B cell (primary cell): ENCODE results near the gene MOV10L1. TPM values are rescaled to one million over a fixed set of nuclear protein-coding genes. Genes with fewer than 3 reads are reported as not detected.

Experiments used
- ATAC-seq: fragments of 200-7000 bp; cut with Tn5 transposase; one replicate; pipeline ENCODE4 v1.10.0; 2021; ENCODE audit warnings: low read depth, mild to moderate bottlenecking, moderate number of reproducible peaks, moderate library complexity
- CTCF ChIA-PET: fragments of 350-600 bp; sonication (Branson Sonifier 250); formaldehyde crosslinking; loops from one replicate; lab custom pipeline; 2021; ENCODE audit warnings: antibody characterized with exemption, inconsistent platforms; lab: Charles Lee
- POLR2A ChIA-PET: fragments of 350-600 bp; sonication (Branson Sonifier 250); formaldehyde crosslinking; loops from one replicate; lab custom pipeline; 2021; ENCODE audit warnings: antibody characterized with exemption; lab: Charles Lee
- DNase-seq: peaks from one replicate; pipeline ENCODE4 v3.0.0; 2013
- H2AFZ ChIP-seq: 2 replicates; pipeline ENCODE4 v1.6.1; 2012; ENCODE audit warnings: mild to moderate bottlenecking, low read depth, low read length; ENCODE audit not compliant: insufficient read depth, poor library complexity, severe bottlenecking
- H3K27ac ChIP-seq, 2 donors: 1 replicate in 1 of 2; 2 replicates in 1 of 2; pipeline ENCODE4 v1.5.1; 2012 to 2013; ENCODE audit warnings: low read length in 2 of 2, mild to moderate bottlenecking in 2 of 2, moderate library complexity in 1 of 2
- H3K27me3 ChIP-seq, 4 experiments: fragments of 200-600 bp in 1 of 4; sonication (generic) in 1 of 4; replicated peaks in 1 of 4; 1 replicate in 2 of 4; 2 replicates in 2 of 4; pipeline versions ENCODE4 v1.6.1 to v1.7.0; 2013 to 2016; ENCODE audit warnings: low read length in 3 of 4, mild to moderate bottlenecking in 2 of 4, mixed read lengths in 1 of 4, moderate library complexity in 1 of 4; ENCODE audit not compliant: insufficient read depth in 4 of 4, control insufficient read depth in 3 of 4; ENCODE audit errors: control extremely low read depth in 1 of 4
- H3K36me3 ChIP-seq, 2 experiments: replicated peaks in 1 of 2; 1 replicate in 1 of 2; 2 replicates in 1 of 2; pipeline versions ENCODE4 v1.6.1 to v1.7.1; 2013; ENCODE audit warnings: low read length in 1 of 2; ENCODE audit not compliant: insufficient read depth in 2 of 2, control insufficient read depth in 1 of 2; ENCODE audit errors: control extremely low read depth in 1 of 2, extremely low read depth in 1 of 2
- H3K4me1 ChIP-seq, 2 donors: fragments of 200-600 bp in 1 of 2; sonication (generic) in 1 of 2; 1 replicate in 1 of 2; 2 replicates in 1 of 2; pipeline versions ENCODE4 v1.5.1 to v1.6.1; 2013 to 2017; ENCODE audit warnings: low read length in 2 of 2; ENCODE audit not compliant: control insufficient read depth in 2 of 2, insufficient read depth in 2 of 2
- H3K4me2 ChIP-seq: replicated peaks from 2 replicates; pipeline ENCODE3; 2012; ENCODE audit warnings: mild to moderate bottlenecking, low read depth, low read length; ENCODE audit not compliant: poor library complexity, severe bottlenecking
- H3K4me3 ChIP-seq, 5 experiments: fragments of 200-600 bp in 1 of 5; sonication (generic) in 1 of 5; 1 replicate in 3 of 5; 2 replicates in 2 of 5; pipeline versions ENCODE4 v1.5.1 to v1.7.0; 2011 to 2016; ENCODE audit warnings: low read length in 4 of 5, mild to moderate bottlenecking in 4 of 5, low read depth in 2 of 5, control low read depth in 1 of 5, moderate library complexity in 1 of 5; ENCODE audit not compliant: insufficient read depth in 1 of 5; ENCODE audit errors: control extremely low read depth in 1 of 5, extremely low read depth in 1 of 5
- H3K79me2 ChIP-seq: fragments of 200-600 bp; sonication (generic); one replicate; pipeline ENCODE4 v1.6.0; 2016; ENCODE audit warnings: low read length; ENCODE audit not compliant: control insufficient read depth, insufficient read depth
- H3K9ac ChIP-seq: fragments of 200-600 bp; sonication (generic); 2 replicates; pipeline ENCODE4 v1.6.1; 2017; ENCODE audit warnings: mild to moderate bottlenecking, low read length, moderate library complexity
- H3K9me3 ChIP-seq, 3 donors: one replicate each; pipeline versions ENCODE4 v1.6.1 to v1.7.1; 2013; ENCODE audit warnings: low read length in 2 of 3; ENCODE audit not compliant: control insufficient read depth in 2 of 3, insufficient read depth in 1 of 3; ENCODE audit errors: control extremely low read depth in 1 of 3
- H4K20me1 ChIP-seq: 2 replicates; pipeline ENCODE4 v1.6.0; 2012; ENCODE audit warnings: mild to moderate bottlenecking, low read length; ENCODE audit not compliant: insufficient read depth, control insufficient read depth, poor library complexity, severe bottlenecking
- H3K27ac Mint-ChIP-seq: one replicate; pipeline ENCODE4 v1.8.0; 2021; ENCODE audit warnings: mixed read lengths
- H3K27me3 Mint-ChIP-seq: one replicate; pipeline ENCODE4 v1.8.0; 2021; ENCODE audit warnings: mixed read lengths
- H3K4me1 Mint-ChIP-seq: one replicate; pipeline ENCODE4 v1.8.0; 2021; ENCODE audit warnings: mixed read lengths
- H3K4me3 Mint-ChIP-seq: one replicate; pipeline ENCODE4 v1.8.0; 2021; ENCODE audit warnings: mixed read lengths
- H3K9me3 Mint-ChIP-seq: one replicate; pipeline ENCODE4 v1.8.0; 2022; ENCODE audit warnings: mixed read lengths; ENCODE audit not compliant: insufficient read depth
- EZH2 ChIP-seq: IDR thresholded peaks from 2 replicates; pipeline ENCODE4 v1.6.1; 2012; ENCODE audit warnings: borderline replicate concordance, low read depth, mild to moderate bottlenecking, moderate library complexity, low read length; ENCODE audit not compliant: insufficient read depth, poor library complexity, severe bottlenecking
- WGBS: methylation state at CpG from one replicate; pipeline ENCODE4 v1.1.5; 2013; ENCODE audit warnings: missing lambda C conversion rate; ENCODE audit not compliant: insufficient coverage; 5-methylcytosine and 5-hydroxymethylcytosine counted together
- intact Hi-C: fragments of 100-400 bp; cut with micrococcal nuclease; formaldehyde crosslinking; loops from one replicate; pipeline ENCODE4 v1.10.0; 2022
- polyA plus RNA-seq: library from polyadenylated mRNA; depleted of rRNA; stranded (reverse); fragments of >200 nt; gene quantifications from 2 replicates; pipeline ENCODE4 v1.2.3, GENCODE V29; 2012
- total RNA-seq, 2 donors: library from RNA; stranded (reverse); fragments of 120-200 nt in 1 of 2; gene quantifications; 1 replicate in 1 of 2; 2 replicates in 1 of 2; pipeline versions ENCODE4 v1.2.3 to v1.2.4, GENCODE V29; 2013 to 2022
- TF ChIP-seq, protein P1 (sequence below): fragments of 200-600 bp; IDR thresholded peaks from one replicate; pipeline ENCODE4 v1.8.0; 2022; ENCODE audit warnings: antibody characterized with exemption, mild to moderate bottlenecking

The MOV10L1 gene
- total and polyA plus RNA-seq, 2 donors (not counting 1 experiment from before 2014, with no cell fraction given): not detected

DNA sequence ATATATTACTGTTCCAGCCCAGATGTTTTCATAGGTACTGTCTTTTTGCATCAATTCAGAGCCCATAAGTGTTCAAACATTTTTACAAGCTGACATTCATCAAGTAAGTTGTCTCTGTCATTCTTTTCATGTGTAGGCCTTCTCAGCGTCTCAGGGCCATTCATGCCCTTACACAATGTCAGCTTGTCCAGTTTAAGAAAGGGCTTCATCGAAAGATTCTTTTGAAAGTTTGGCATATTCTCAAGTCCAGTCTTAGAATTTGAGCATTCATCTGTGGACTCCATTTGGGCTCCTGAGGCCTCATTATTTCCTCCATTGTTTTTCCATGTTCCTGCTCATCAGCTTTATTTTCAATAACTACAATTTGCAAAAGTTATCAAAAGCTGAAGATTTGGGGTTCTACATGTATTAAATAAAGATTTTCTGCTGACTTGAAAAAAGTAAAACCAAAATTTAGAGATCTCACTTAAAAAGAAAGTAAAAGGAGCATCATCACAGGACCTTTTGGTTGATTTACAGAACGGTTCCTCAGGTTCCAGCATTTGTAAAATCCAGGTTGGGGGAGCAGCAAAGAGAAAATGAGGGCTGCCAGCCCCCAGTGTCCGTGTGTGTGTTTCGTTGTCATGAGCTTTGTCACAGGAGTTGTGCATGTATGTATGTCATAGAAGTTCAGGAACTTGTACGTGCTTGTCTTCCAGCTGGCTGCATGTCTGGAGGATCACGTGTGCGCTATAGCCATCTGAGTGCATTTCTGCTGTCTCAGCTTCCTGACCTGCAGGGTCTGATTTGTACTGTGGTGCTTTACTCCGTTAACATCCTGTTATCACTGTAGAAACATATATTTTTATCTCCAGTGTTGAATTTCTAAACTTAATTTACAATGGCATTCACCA lies 15.6 kb downstream of the MOV10L1 start:
- Histone ChIP-seq H3K4me2 (peak overlapping the region; percentile 49), H3K36me3 (no peaks in the 10 kb centered on the region), H2AFZ (peak overlapping the region; percentile 57), H3K4me1 (peaks cover 4 to 9% of the 10 kb centered on the region in 2 donors), H3K79me2 (no peaks in the 10 kb centered on the region), H3K9ac (peak overlapping the region; percentile 32), H3K4me3 (peak overlapping the region in 1 of 5 experiments; percentile 16), H3K27me3 (peaks cover 0 to 4% (median 0%) of the 10 kb centered on the region in 4 experiments), H4K20me1 (no peaks in the 10 kb centered on the region), H3K9me3 (no peaks in the 10 kb centered on the region), H3K27ac (no peak overlapping the region)
- ChIA-PET POLR2A (no interaction called here), CTCF (no interaction called here)
- 16% methylated on average over 8 of the region's 9 CpGs for WGBS
- DNase-seq: peak; percentile 27
- Mint-ChIP-seq H3K27me3 (peaks cover 2% of the 10 kb centered on the region), H3K4me3 (peak overlapping the region; percentile 47), H3K9me3 (no peaks in the 10 kb centered on the region), H3K27ac (no peak overlapping the region), H3K4me1 (peaks cover 20% of the 10 kb centered on the region)
- no peak for ATAC-seq
- TF ChIP-seq, protein P1, sequence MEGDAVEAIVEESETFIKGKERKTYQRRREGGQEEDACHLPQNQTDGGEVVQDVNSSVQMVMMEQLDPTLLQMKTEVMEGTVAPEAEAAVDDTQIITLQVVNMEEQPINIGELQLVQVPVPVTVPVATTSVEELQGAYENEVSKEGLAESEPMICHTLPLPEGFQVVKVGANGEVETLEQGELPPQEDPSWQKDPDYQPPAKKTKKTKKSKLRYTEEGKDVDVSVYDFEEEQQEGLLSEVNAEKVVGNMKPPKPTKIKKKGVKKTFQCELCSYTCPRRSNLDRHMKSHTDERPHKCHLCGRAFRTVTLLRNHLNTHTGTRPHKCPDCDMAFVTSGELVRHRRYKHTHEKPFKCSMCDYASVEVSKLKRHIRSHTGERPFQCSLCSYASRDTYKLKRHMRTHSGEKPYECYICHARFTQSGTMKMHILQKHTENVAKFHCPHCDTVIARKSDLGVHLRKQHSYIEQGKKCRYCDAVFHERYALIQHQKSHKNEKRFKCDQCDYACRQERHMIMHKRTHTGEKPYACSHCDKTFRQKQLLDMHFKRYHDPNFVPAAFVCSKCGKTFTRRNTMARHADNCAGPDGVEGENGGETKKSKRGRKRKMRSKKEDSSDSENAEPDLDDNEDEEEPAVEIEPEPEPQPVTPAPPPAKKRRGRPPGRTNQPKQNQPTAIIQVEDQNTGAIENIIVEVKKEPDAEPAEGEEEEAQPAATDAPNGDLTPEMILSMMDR: no peak
- intact Hi-C loops: no loop called here

DNA sequence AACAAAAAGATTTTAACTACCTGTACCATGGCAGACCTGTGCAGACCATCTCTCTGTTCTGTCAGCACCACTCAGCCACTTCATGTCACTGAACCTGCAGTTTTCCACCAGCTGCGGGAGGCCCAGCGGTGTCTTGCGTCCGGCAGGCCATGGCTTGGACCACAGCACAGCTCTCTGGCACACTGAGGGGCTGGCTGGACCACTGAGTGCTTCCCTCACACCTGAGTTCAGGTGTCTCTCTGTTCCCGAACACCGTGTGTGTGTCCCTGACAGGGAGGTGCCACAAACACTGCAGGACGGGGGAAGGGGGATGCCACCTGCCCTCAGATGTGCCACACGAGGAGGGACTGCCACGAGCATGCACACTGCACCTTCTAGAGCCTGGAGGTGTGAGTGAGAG lies 17.7 kb downstream of the MOV10L1 start:
- Histone ChIP-seq H3K9ac (no peak overlapping the region), H3K4me1 (peaks cover 4 to 9% of the 10 kb centered on the region in 2 donors), H3K27ac (no peak overlapping the region), H3K4me3 (no peak overlapping the region), H2AFZ (no peak overlapping the region), H4K20me1 (no peaks in the 10 kb centered on the region), H3K9me3 (no peaks in the 10 kb centered on the region), H3K36me3 (no peaks in the 10 kb centered on the region), H3K79me2 (no peaks in the 10 kb centered on the region), H3K4me2 (no peak overlapping the region), H3K27me3 (peaks cover 0 to 10% (median 1%) of the 10 kb centered on the region in 4 experiments)
- TF ChIP-seq, protein P1: no peak
- no peak for TF ChIP-seq EZH2
- POLR2A ChIA-PET: no interaction called here
- WGBS: 89% methylated on average over 7 of the region's 9 CpGs
- intact Hi-C loops: no loop called here
- Mint-ChIP-seq H3K27ac (no peak overlapping the region), H3K27me3 (peaks cover 9% of the 10 kb centered on the region), H3K9me3 (no peaks in the 10 kb centered on the region), H3K4me1 (peaks cover 12% of the 10 kb centered on the region), H3K4me3 (no peak overlapping the region)
- no peak for ATAC-seq
- DNase-seq: no peak
- CTCF ChIA-PET: no interaction called here
